Mesenchymal stem cell (in vitro differentiated cells and primary cell): ENCODE results near the gene MARS1.

Experiments used
- DNase-seq: peaks from one replicate; pipeline ENCODE4 v3.0.0-alpha.2; 2013
- H2AFZ ChIP-seq: one replicate; pipeline ENCODE4 v1.6.1; 2013; ENCODE audit warnings: low read depth, mild to moderate bottlenecking, control low read depth, inconsistent platforms, low read length, moderate library complexity
- H2AK5ac ChIP-seq: 2 replicates; pipeline ENCODE4 v1.6.1; 2013; ENCODE audit warnings: low read length, moderate library complexity, mild to moderate bottlenecking, inconsistent platforms; ENCODE audit not compliant: severe bottlenecking
- H2BK120ac ChIP-seq: one replicate; pipeline ENCODE4 v1.6.1; 2013; ENCODE audit warnings: low read depth, mild to moderate bottlenecking, inconsistent platforms, low read length, moderate library complexity
- H2BK12ac ChIP-seq, 2 experiments: one replicate each; pipeline ENCODE4 v1.6.1; 2013; ENCODE audit warnings: inconsistent platforms in 2 of 2, low read length in 2 of 2, mild to moderate bottlenecking in 2 of 2, moderate library complexity in 2 of 2, control low read depth in 1 of 2
- H2BK15ac ChIP-seq: one replicate; pipeline ENCODE4 v1.6.1; 2013; ENCODE audit warnings: mild to moderate bottlenecking, low read depth, inconsistent platforms; ENCODE audit not compliant: poor library complexity, severe bottlenecking
- H2BK5ac ChIP-seq: 2 replicates; pipeline ENCODE4 v1.6.1; 2013; ENCODE audit warnings: low read depth, mild to moderate bottlenecking, low read length, control low read depth, inconsistent platforms; ENCODE audit not compliant: poor library complexity, severe bottlenecking
- H3K14ac ChIP-seq, 2 experiments: one replicate each; pipeline ENCODE4 v1.6.1; 2013; ENCODE audit warnings: inconsistent platforms in 2 of 2, low read length in 2 of 2, control low read depth in 1 of 2, mild to moderate bottlenecking in 1 of 2, moderate library complexity in 1 of 2
- H3K18ac ChIP-seq, 2 experiments: one replicate each; pipeline ENCODE4 v1.6.1; 2013; ENCODE audit warnings: inconsistent platforms in 2 of 2, low read length in 2 of 2, control low read depth in 1 of 2, low read depth in 1 of 2, mild to moderate bottlenecking in 1 of 2
- H3K23ac ChIP-seq, 2 experiments: one replicate each; pipeline ENCODE4 v1.6.1; 2013; ENCODE audit warnings: inconsistent platforms in 2 of 2, low read length in 2 of 2, mild to moderate bottlenecking in 2 of 2, moderate library complexity in 2 of 2, control low read depth in 1 of 2
- H3K27ac ChIP-seq: 2 replicates; pipeline ENCODE4 v1.5.1; 2013; ENCODE audit warnings: mild to moderate bottlenecking, moderate library complexity, low read length, control low read depth, inconsistent platforms; ENCODE audit not compliant: poor library complexity, severe bottlenecking
- H3K27me3 ChIP-seq, 2 experiments: 2 replicates each; pipeline versions ENCODE4 v1.6.1 to v1.7.0; 2013; ENCODE audit warnings: low read length in 2 of 2, mild to moderate bottlenecking in 2 of 2, moderate library complexity in 2 of 2, control low read depth in 1 of 2, inconsistent platforms in 1 of 2; ENCODE audit not compliant: control insufficient read depth in 1 of 2, insufficient read depth in 1 of 2
- H3K36me3 ChIP-seq, 2 experiments: 2 replicates each; pipeline versions ENCODE4 v1.6.1 to v1.7.0; 2013; ENCODE audit warnings: low read length in 2 of 2, control low read depth in 1 of 2, inconsistent platforms in 1 of 2, low read depth in 1 of 2, mild to moderate bottlenecking in 1 of 2; ENCODE audit not compliant: insufficient read depth in 2 of 2, control insufficient read depth in 1 of 2
- H3K4ac ChIP-seq, 2 experiments: one replicate each; pipeline ENCODE4 v1.6.1; 2013; ENCODE audit warnings: inconsistent platforms in 2 of 2, low read length in 2 of 2, mild to moderate bottlenecking in 2 of 2, moderate library complexity in 2 of 2, control low read depth in 1 of 2, low read depth in 1 of 2
- H3K4me1 ChIP-seq: 2 replicates; pipeline ENCODE4 v1.6.1; 2013; ENCODE audit warnings: low read depth, low read length, control low read depth; ENCODE audit not compliant: control insufficient read depth, insufficient read depth
- H3K4me2 ChIP-seq: 2 replicates; pipeline ENCODE4 v1.6.1; 2013; ENCODE audit warnings: low read length, mild to moderate bottlenecking, inconsistent platforms; ENCODE audit not compliant: poor library complexity, severe bottlenecking
- H3K4me3 ChIP-seq, 2 experiments: 2 replicates each; pipeline versions ENCODE4 v1.5.1 to v1.7.0; 2013; ENCODE audit warnings: low read length in 2 of 2, mild to moderate bottlenecking in 2 of 2, control low read depth in 1 of 2, low read depth in 1 of 2; ENCODE audit not compliant: insufficient read depth in 1 of 2
- H3K79me1 ChIP-seq: replicated peaks from 2 replicates; pipeline ENCODE4 v1.6.1; 2013; ENCODE audit warnings: mild to moderate bottlenecking, control low read depth, low read length, inconsistent platforms; ENCODE audit not compliant: poor library complexity, severe bottlenecking
- H3K9ac ChIP-seq: 2 replicates; pipeline ENCODE4 v1.7.0; 2013; ENCODE audit warnings: mild to moderate bottlenecking, low read length, moderate library complexity
- H3K9me3 ChIP-seq: 2 replicates; pipeline ENCODE4 v1.7.0; 2013; ENCODE audit warnings: mild to moderate bottlenecking, low read length; ENCODE audit not compliant: control insufficient read depth
- H4K8ac ChIP-seq: one replicate; pipeline ENCODE4 v1.6.1; 2013; ENCODE audit warnings: inconsistent platforms, mild to moderate bottlenecking, low read length, moderate library complexity
- H4K91ac ChIP-seq: one replicate; pipeline ENCODE4 v1.6.1; 2013; ENCODE audit warnings: mild to moderate bottlenecking, low read length, inconsistent platforms
- WGBS: methylation state at CpG from one replicate; pipeline ENCODE4 v1.1.7; 2013; ENCODE audit warnings: mixed read lengths; 5-methylcytosine and 5-hydroxymethylcytosine counted together

MARS1 gene

DNA sequence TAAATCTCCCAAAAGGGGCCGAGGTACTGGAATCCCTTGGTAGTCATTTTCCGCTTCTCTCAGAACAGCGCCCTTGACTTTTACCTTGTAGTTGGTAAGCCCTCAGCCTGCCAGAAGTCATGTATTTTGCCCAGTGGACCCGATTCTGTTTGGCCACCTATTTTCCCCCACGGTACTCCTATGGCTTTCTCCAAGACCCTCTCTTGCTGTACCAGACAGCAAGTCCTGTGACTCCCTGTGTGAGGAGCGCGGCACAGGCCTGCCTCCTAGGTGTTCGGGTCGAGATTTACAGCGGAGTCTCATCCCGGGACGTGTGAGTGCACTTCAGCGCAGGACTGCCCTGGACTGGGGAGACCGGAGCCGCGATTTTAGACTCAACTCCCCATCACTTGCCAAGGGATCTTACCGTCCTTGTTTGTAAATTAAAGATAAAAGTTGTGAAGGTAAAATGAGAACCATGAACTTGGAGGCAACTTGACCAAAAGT, 33.7 kb downstream of the MARS1 start:
- Histone ChIP-seq H3K4ac (peak overlapping the region; percentile 65 to 94), H2BK12ac (peak overlapping the region; percentile 22 to 86), H4K91ac (peak overlapping the region; percentile 83), H3K9me3 (no peaks in the 10 kb centered on the region), H3K18ac (peak overlapping the region; percentile 77 to 98), H3K4me2 (no peak overlapping the region), H3K36me3 (peaks cover 32 to 48% of the 10 kb centered on the region in 2 experiments), H2AK5ac (peak overlapping the region; percentile 47), H4K8ac (peak overlapping the region; percentile 33), H2BK120ac (peak overlapping the region; percentile 93), H2AFZ (no peak overlapping the region), H3K27ac (peak overlapping the region; percentile 99), H2BK5ac (peak overlapping the region; percentile 33), H2BK15ac (peak overlapping the region; percentile 97), H3K14ac (no peak overlapping the region), H3K4me3 (peak overlapping the region in 1 of 2 experiments; percentile 73), H3K23ac (no peak overlapping the region), H3K79me1 (peaks cover 8% of the 10 kb centered on the region), H3K9ac (peak overlapping the region; percentile 85), H3K4me1 (peaks cover 35% of the 10 kb centered on the region), H3K27me3 (no peaks in the 10 kb centered on the region)
- peak; percentile 80 for DNase-seq
- 20% methylated on average over 13 of the region's 17 CpGs for WGBS

DNA sequence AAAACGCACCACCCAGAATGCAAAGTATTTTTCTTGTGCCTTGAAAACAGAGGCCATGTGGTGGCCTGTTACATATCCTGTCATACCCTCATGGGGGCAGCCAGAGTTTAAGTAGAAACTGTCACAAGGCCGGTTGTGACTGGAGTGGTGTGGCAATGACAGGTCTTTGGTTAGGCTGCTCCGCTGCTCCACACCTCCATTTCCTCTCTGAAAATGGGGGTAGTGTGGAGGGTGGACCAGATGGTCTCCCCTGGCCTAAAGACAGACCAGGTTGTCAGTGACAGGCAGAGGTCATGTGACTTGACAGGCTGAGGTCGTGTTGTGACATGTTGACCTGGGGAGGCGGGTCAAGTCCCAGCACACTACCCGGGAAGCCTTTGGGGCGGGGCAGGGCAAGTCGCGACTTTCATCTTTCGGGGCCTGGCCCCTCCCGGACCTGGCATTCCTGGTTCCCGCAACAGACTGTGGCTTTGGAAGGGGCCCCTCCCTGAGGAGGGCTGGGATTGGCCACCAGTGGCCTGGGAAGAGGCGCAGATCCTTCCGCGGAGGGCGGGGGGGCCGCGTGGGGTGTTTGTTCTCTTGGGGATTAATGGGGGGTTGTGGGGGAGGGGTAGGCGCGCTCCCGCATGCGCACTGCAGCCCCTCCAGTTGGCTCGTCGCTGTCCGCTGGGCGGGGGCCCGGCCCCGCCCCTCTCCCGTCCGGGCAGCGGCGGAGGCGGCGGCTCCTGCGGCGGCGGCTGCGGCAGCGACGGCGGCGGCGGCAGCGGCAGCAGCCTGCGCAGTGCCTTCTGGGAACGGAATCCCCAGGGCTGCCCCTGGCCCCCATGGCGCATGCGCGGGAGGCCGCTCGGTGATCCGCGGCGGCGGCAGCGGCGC, 34.4 kb downstream of the MARS1 start, which contains the start of gene MBD6:
Gene MBD6 (plus strand): TSS at position 814 of the 876 bp plus-strand sequence. CDS start 1,480 bp downstream, outside the sequence.
- peak within 1 kb of the TSS; percentile 95 for H3K9ac ChIP-seq
- WGBS = 1% methylated on average over 12 of the region's 57 CpGs
- H2BK120ac ChIP-seq = peak within 1 kb of the TSS; percentile 98
- no peaks in the 10 kb centered on the region for H3K9me3 ChIP-seq
- H4K8ac ChIP-seq = peak within 1 kb of the TSS; percentile 87
- H3K36me3 ChIP-seq = peaks cover 32 to 47% of the 10 kb centered on the region in 2 experiments
- peak within 1 kb of the TSS; percentile 97 for H2BK15ac ChIP-seq
- peak within 1 kb of the TSS; percentile 91 to 94 for H3K4ac ChIP-seq
- H3K23ac ChIP-seq = peak within 1 kb of the TSS in 1 of 2 experiments; percentile 75
- H2BK12ac ChIP-seq = peak within 1 kb of the TSS; percentile 89 to 100
- H3K14ac ChIP-seq = peak within 1 kb of the TSS in 1 of 2 experiments; percentile 19
- peak; percentile 94 for DNase-seq
- peak within 1 kb of the TSS; percentile 99 for H3K27ac ChIP-seq
- no peaks in the 10 kb centered on the region for H3K27me3 ChIP-seq
- peak within 1 kb of the TSS; percentile 97 to 98 for H3K18ac ChIP-seq
- H3K4me3 ChIP-seq = peak within 1 kb of the TSS; percentile 75 to 95
- peaks cover 39% of the 10 kb centered on the region for H3K4me1 ChIP-seq
- H2BK5ac ChIP-seq = peak within 1 kb of the TSS; percentile 63
- H3K79me1 ChIP-seq = peaks cover 14% of the 10 kb centered on the region
- peak within 1 kb of the TSS; percentile 55 for H2AFZ ChIP-seq
- H4K91ac ChIP-seq = peak within 1 kb of the TSS; percentile 95
- peak within 1 kb of the TSS; percentile 66 for H3K4me2 ChIP-seq
- H2AK5ac ChIP-seq = peak within 1 kb of the TSS; percentile 94

DNA sequence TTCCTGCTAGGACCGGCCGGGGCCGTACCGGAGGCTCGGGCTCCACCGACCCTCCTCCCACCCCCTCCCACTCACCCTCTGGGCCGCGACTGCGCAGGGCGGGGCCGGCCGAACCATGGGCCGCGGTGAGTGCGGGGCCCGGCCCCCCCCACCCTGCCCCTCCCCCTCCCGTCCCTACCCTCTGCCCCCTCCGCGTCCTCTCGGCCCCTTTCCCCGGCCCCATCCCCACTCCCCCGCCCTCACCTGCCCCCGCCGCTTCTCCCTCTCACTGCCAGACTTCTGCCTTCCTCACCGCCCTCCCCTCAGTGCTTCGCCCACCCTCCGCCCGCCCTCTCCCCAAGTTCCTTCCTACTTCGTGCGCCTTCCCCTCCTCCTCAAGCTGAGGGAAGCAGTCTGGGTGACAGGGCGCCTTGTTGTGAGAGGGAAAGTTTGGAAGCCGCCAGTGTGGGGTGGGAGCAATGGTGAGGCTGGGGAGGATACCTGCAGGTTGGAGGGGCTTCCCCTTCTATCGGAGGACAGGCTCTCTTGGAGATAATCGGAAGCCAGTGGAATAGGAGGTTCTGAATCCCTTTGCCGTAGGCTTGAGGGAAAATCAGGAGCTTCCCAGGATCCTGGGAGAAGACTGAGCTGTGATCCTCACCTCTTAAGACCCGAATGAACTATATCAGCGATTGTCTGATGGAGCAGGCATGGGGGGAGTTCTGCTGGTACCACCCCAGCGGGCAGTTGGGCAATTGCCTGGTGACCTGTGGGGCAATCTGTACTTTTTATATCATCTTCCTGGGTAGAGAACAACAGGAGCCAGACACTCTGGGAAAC, 35.2 kb downstream of the MARS1 start:
- peak overlapping the region in 1 of 2 experiments; percentile 6 for H3K23ac ChIP-seq
- peak overlapping the region in 1 of 2 experiments; percentile 40 for H2BK12ac ChIP-seq
- no peak overlapping the region for H2AFZ ChIP-seq
- peak; percentile 65 for DNase-seq
- H3K4ac ChIP-seq = peak overlapping the region in 1 of 2 experiments; percentile 85
- H3K27me3 ChIP-seq = no peaks in the 10 kb centered on the region
- peak overlapping the region; percentile 98 for H2BK120ac ChIP-seq
- peak overlapping the region; percentile 72 for H3K27ac ChIP-seq
- H3K18ac ChIP-seq = peak overlapping the region; percentile 88 to 92
- H2AK5ac ChIP-seq = no peak overlapping the region
- peaks cover 39% of the 10 kb centered on the region for H3K4me1 ChIP-seq
- H3K4me3 ChIP-seq = peak overlapping the region; percentile 75 to 95
- H4K91ac ChIP-seq = peak overlapping the region; percentile 84
- peaks cover 40 to 45% of the 10 kb centered on the region in 2 experiments for H3K36me3 ChIP-seq
- 1% methylated on average over 17 of the region's 38 CpGs for whole genome bisulfite sequencing
- peak overlapping the region; percentile 63 for H2BK5ac ChIP-seq
- H4K8ac ChIP-seq = peak overlapping the region; percentile 87
- H3K9me3 ChIP-seq = no peaks in the 10 kb centered on the region
- peak overlapping the region in 1 of 2 experiments; percentile 2 for H3K14ac ChIP-seq
- H3K79me1 ChIP-seq = peaks cover 21% of the 10 kb centered on the region
- H3K9ac ChIP-seq = peak overlapping the region; percentile 95
- H3K4me2 ChIP-seq = peak overlapping the region; percentile 57
- H2BK15ac ChIP-seq = peak overlapping the region; percentile 70
